Osteocyte (in vitro differentiated cells): ENCODE measurements around the gene CD81. TPM values are rescaled to one million over a fixed set of nuclear protein-coding genes. Genes with fewer than 3 reads are reported as not detected.

Source experiments
- DNase-seq: peaks from one replicate; pipeline ENCODE4 v3.0.0; 2021; ENCODE audit warnings: mixed read lengths; ENCODE audit not compliant: unreplicated experiment; ENCODE audit errors: extremely low spot score
- H3K27ac Mint-ChIP-seq: one replicate; pipeline ENCODE4 v1.8.0; 2021; ENCODE audit warnings: mild to moderate bottlenecking, mixed read lengths; ENCODE audit not compliant: unreplicated experiment
- H3K27me3 Mint-ChIP-seq: one replicate; pipeline ENCODE4 v1.8.0; 2021; ENCODE audit warnings: mixed read lengths; ENCODE audit not compliant: unreplicated experiment
- H3K36me3 Mint-ChIP-seq: one replicate; pipeline ENCODE4 v1.8.0; 2021; ENCODE audit warnings: mixed read lengths; ENCODE audit not compliant: unreplicated experiment
- H3K4me1 Mint-ChIP-seq: one replicate; pipeline ENCODE4 v1.8.0; 2021; ENCODE audit warnings: mixed read lengths; ENCODE audit not compliant: unreplicated experiment
- H3K4me3 Mint-ChIP-seq: one replicate; pipeline ENCODE4 v1.8.0; 2021; ENCODE audit warnings: mild to moderate bottlenecking, moderate library complexity, mixed read lengths; ENCODE audit not compliant: unreplicated experiment
- H3K9me3 Mint-ChIP-seq: one replicate; pipeline ENCODE4 v1.8.0; 2021; ENCODE audit warnings: mixed read lengths; ENCODE audit not compliant: unreplicated experiment
- CTCF ChIP-seq: fragments of 200-600 bp; sonication (generic); IDR thresholded peaks from 2 replicates; pipeline ENCODE4 v1.5.0; 2021; ENCODE audit warnings: antibody characterized with exemption, mild to moderate bottlenecking, moderate library complexity
- total RNA-seq: library from RNA; stranded (reverse); gene quantifications from 2 replicates; pipeline ENCODE4 v1.2.1, GENCODE V29; 2021

Gene CD81
- total RNA-seq, 1 donor from 2014 or later = 652 TPM

GRCh38 chr11:2440646-2441045, 63.5 kb downstream of the CD81 start:
- Mint-ChIP-seq H3K4me1 (no peaks in the 10 kb centered on the region), H3K36me3 (peaks cover 2% of the 10 kb centered on the region), H3K27me3 (peaks cover 48% of the 10 kb centered on the region), H3K27ac (no peak overlapping the region), H3K9me3 (peaks cover 6% of the 10 kb centered on the region), H3K4me3 (no peak overlapping the region)
- no peak for TF ChIP-seq CTCF
- no peak for DNase-seq

- peaks cover 48% of the 10 kb centered on the region for H3K27me3 Mint-ChIP-seq
- H3K36me3 Mint-ChIP-seq = peaks cover 2% of the 10 kb centered on the region
- no peak for DNase-seq
- no peak for TF ChIP-seq CTCF
- no peak overlapping the region for H3K4me3 Mint-ChIP-seq
- no peak overlapping the region for H3K27ac Mint-ChIP-seq
- no peaks in the 10 kb centered on the region for H3K4me1 Mint-ChIP-seq
- peaks cover 6% of the 10 kb centered on the region for H3K9me3 Mint-ChIP-seq
Measured at GRCh38 chr11:2441171-2441570, 64.1 kb downstream of the CD81 start.

- Mint-ChIP-seq H3K9me3 (peaks cover 6% of the 10 kb centered on the region), H3K36me3 (peaks cover 2% of the 10 kb centered on the region), H3K27ac (no peak overlapping the region), H3K4me1 (no peaks in the 10 kb centered on the region), H3K27me3 (peaks cover 53% of the 10 kb centered on the region), H3K4me3 (no peak overlapping the region)
- no peak for TF ChIP-seq CTCF
- DNase-seq = no peak
Measured at GRCh38 chr11:2442589-2442988, 65.5 kb downstream of the CD81 start.

GRCh38 chr11:2443406-2443805, 66.3 kb downstream of the CD81 start:
- Mint-ChIP-seq H3K4me1 (no peaks in the 10 kb centered on the region), H3K9me3 (peaks cover 6% of the 10 kb centered on the region), H3K27ac (no peak overlapping the region), H3K4me3 (peak overlapping the region; percentile 20), H3K27me3 (peaks cover 46% of the 10 kb centered on the region), H3K36me3 (peaks cover 2% of the 10 kb centered on the region)
- DNase-seq = no peak
- no peak for TF ChIP-seq CTCF

- Mint-ChIP-seq H3K4me3 (peak within 1 kb of the TSS; percentile 20), H3K9me3 (peaks cover 6% of the 10 kb centered on the region), H3K36me3 (peaks cover 2% of the 10 kb centered on the region), H3K4me1 (no peaks in the 10 kb centered on the region), H3K27ac (no peak within 1 kb of the TSS), H3K27me3 (peaks cover 42% of the 10 kb centered on the region)
- no peak for TF ChIP-seq CTCF
- no peak for DNase-seq
Measured at GRCh38 chr11:2443881-2444820, 67.0 kb downstream of the CD81 start, which contains the start of gene TRPM5. TSS of gene TRPM5 (minus strand) at chr11:2444514. CDS start at chr11:2423036, 21,478 bp downstream.
